ENCODE results near the gene CORIN.

- no peak for TF ChIP-seq TCF7L2 (IDR thresholded peaks at IDR 0.05; ENCODE audit: borderline replicate concordance, low read depth, low read length)
- TF ChIP-seq, protein P1, sequence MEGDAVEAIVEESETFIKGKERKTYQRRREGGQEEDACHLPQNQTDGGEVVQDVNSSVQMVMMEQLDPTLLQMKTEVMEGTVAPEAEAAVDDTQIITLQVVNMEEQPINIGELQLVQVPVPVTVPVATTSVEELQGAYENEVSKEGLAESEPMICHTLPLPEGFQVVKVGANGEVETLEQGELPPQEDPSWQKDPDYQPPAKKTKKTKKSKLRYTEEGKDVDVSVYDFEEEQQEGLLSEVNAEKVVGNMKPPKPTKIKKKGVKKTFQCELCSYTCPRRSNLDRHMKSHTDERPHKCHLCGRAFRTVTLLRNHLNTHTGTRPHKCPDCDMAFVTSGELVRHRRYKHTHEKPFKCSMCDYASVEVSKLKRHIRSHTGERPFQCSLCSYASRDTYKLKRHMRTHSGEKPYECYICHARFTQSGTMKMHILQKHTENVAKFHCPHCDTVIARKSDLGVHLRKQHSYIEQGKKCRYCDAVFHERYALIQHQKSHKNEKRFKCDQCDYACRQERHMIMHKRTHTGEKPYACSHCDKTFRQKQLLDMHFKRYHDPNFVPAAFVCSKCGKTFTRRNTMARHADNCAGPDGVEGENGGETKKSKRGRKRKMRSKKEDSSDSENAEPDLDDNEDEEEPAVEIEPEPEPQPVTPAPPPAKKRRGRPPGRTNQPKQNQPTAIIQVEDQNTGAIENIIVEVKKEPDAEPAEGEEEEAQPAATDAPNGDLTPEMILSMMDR (tag by site-specific recombination; IDR thresholded peaks at IDR 0.05), result no peak
- no peak for TF ChIP-seq ZNF768 (tag by site-specific recombination; IDR thresholded peaks at IDR 0.05)
- no peak for TF ChIP-seq ZNF580 (tag by site-specific recombination; IDR thresholded peaks at IDR 0.05)
- no peak for TF ChIP-seq ZNF324 (tag by site-specific recombination; IDR thresholded peaks at IDR 0.05)
- TF ChIP-seq ZNF449 (tag by site-specific recombination; IDR thresholded peaks at IDR 0.05), result no peak
- TF ChIP-seq ZFP37 (tag by site-specific recombination; IDR thresholded peaks at IDR 0.05), result no peak
These were observed 218.2 kb downstream of the CORIN start for GRCh38 chr4:47619691-47620090.
